ENCODE measurements around the gene FHIT.

The FHIT gene

GRCh38 chr3:60512506-60512905 lies 738.7 kb downstream of the FHIT start:
- Histone ChIP-seq H3K4me1 (ENCODE audit: control insufficient read depth, insufficient read depth, low read length, poor library complexity, severe bottlenecking) (no peaks in the 10 kb centered on the region), H3K4me3 (ENCODE audit: insufficient read depth, low read depth, low read length, poor library complexity, severe bottlenecking) (no peak overlapping the region)
- DNase-seq: no peak

DNA sequence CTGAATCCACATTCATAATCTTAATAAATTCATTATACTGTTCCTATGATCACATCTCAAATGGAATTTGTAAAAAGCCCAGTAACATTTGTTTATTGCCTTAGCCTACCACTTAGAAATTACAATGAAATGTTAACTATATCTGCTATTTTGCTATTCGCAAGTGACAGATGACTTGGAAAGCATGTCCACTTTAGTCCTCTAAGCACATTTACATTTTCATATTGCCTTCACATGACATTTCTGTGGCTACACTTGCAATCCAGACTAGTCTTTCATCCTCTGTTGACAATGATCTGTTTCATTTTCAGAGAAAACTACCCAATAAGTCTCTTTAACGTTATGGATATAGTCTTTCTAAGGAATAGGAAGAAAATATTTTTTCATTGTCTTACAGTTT lies 741.8 kb downstream of the FHIT start:
- Histone ChIP-seq H3K36me3 (ENCODE audit: control insufficient read depth, insufficient read depth, low read length) (no peaks in the 10 kb centered on the region), H3K27ac (ENCODE audit: insufficient read depth, low read length, poor library complexity, severe bottlenecking) (no peak overlapping the region), H3K4me1 (ENCODE audit: control insufficient read depth, insufficient read depth, low read length, poor library complexity, severe bottlenecking) (no peaks in the 10 kb centered on the region), H3K4me3 (ENCODE audit: insufficient read depth, low read depth, low read length, poor library complexity, severe bottlenecking) (no peak overlapping the region), H3K27me3 (replicated peaks; ENCODE audit: control insufficient read depth, insufficient read depth, low read length, poor library complexity, severe bottlenecking) (no peaks in the 10 kb centered on the region), H3K9me3 (ENCODE audit: control insufficient read depth, low read length) (no peaks in the 10 kb centered on the region)
- no peak for DNase-seq

More at GRCh38 chr3:60512506-60512905, 738.7 kb downstream of the FHIT start:
- no peaks in the 10 kb centered on the region for H3K36me3 ChIP-seq (ENCODE audit: control insufficient read depth, insufficient read depth, low read length)
- H3K9me3 ChIP-seq (ENCODE audit: control insufficient read depth, low read length): no peaks in the 10 kb centered on the region
- H3K27me3 ChIP-seq (replicated peaks; ENCODE audit: control insufficient read depth, insufficient read depth, low read length, poor library complexity, severe bottlenecking): no peaks in the 10 kb centered on the region
- no peak overlapping the region for H3K27ac ChIP-seq (ENCODE audit: insufficient read depth, low read length, poor library complexity, severe bottlenecking)

DNA sequence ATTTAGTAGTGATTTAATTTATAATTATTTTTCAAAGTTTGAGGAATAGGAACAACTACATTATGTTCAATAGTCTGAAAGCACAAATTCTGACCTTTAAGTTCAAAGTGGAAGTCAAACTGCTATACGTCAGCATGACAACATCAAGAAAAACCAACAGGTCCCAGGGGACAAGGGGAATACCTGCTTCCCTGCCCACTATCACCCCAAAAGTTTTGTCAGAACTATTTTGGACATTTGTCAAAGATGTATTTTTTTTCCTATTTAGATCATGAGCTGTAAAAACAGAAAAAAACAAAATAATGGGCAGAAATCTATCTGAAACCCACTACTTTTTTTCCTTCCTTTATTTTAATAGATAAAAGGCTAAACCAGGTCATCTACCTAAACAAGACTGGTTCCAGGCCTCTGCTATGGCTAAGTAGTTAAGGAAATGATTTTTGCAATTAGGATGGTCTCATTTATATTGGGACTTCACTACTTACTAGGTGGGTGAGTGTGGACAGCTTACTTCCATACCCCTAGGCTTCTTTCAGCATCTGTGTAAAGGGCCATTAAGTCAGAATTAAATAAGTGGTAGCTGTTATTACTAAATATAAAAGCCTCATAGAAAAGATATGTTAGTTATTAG lies 746.3 kb downstream of the FHIT start:
- Histone ChIP-seq H3K36me3 (ENCODE audit: control insufficient read depth, insufficient read depth, low read length) (no peaks in the 10 kb centered on the region), H3K27me3 (replicated peaks; ENCODE audit: control insufficient read depth, insufficient read depth, low read length, poor library complexity, severe bottlenecking) (no peaks in the 10 kb centered on the region), H3K4me1 (ENCODE audit: control insufficient read depth, insufficient read depth, low read length, poor library complexity, severe bottlenecking) (no peaks in the 10 kb centered on the region), H3K27ac (ENCODE audit: insufficient read depth, low read length, poor library complexity, severe bottlenecking) (no peak overlapping the region), H3K4me3 (ENCODE audit: insufficient read depth, low read depth, low read length, poor library complexity, severe bottlenecking) (no peak overlapping the region), H3K9me3 (ENCODE audit: control insufficient read depth, low read length) (no peaks in the 10 kb centered on the region)
- no peak for DNase-seq

GRCh38 chr3:60501314-60501713 lies 749.9 kb downstream of the FHIT start:
- H3K9me3 ChIP-seq (ENCODE audit: control insufficient read depth, low read length): no peaks in the 10 kb centered on the region
- H3K4me1 ChIP-seq (ENCODE audit: control insufficient read depth, insufficient read depth, low read length, poor library complexity, severe bottlenecking): no peaks in the 10 kb centered on the region
- H3K27me3 ChIP-seq (replicated peaks; ENCODE audit: control insufficient read depth, insufficient read depth, low read length, poor library complexity, severe bottlenecking): no peaks in the 10 kb centered on the region
- DNase-seq: no peak
- H3K4me3 ChIP-seq (ENCODE audit: insufficient read depth, low read depth, low read length, poor library complexity, severe bottlenecking): no peak overlapping the region
- H3K27ac ChIP-seq (ENCODE audit: insufficient read depth, low read length, poor library complexity, severe bottlenecking): no peak overlapping the region
- no peaks in the 10 kb centered on the region for H3K36me3 ChIP-seq (ENCODE audit: control insufficient read depth, insufficient read depth, low read length)

GRCh38 chr3:60497902-60498301 lies 753.4 kb downstream of the FHIT start:
- no peaks in the 10 kb centered on the region for H3K9me3 ChIP-seq (ENCODE audit: control insufficient read depth, low read length)
- no peak overlapping the region for H3K4me3 ChIP-seq (ENCODE audit: insufficient read depth, low read depth, low read length, poor library complexity, severe bottlenecking)
- no peak overlapping the region for H3K27ac ChIP-seq (ENCODE audit: insufficient read depth, low read length, poor library complexity, severe bottlenecking)
- H3K36me3 ChIP-seq (ENCODE audit: control insufficient read depth, insufficient read depth, low read length): no peaks in the 10 kb centered on the region
- no peaks in the 10 kb centered on the region for H3K4me1 ChIP-seq (ENCODE audit: control insufficient read depth, insufficient read depth, low read length, poor library complexity, severe bottlenecking)
- H3K27me3 ChIP-seq (replicated peaks; ENCODE audit: control insufficient read depth, insufficient read depth, low read length, poor library complexity, severe bottlenecking): no peaks in the 10 kb centered on the region
- DNase-seq: no peak

DNA sequence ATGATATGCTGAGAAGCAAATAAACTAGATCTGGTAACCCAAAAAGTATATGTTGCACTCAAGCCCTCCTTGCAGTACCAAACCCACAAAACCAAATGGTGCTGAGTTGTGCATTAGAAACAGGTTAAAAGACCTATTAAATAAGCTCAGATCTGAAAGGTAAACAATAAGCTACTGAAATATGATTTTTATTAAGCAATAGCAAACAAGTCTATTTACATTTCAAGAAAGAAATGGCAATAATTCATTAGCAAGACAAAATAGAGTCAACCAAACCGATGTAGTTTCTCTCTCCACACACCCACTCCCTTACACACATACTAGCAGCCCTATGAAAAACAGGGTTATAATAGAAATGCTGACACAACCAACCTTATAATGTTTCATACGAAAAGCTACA lies 760.3 kb downstream of the FHIT start:
- Histone ChIP-seq H3K27me3 (replicated peaks; ENCODE audit: control insufficient read depth, insufficient read depth, low read length, poor library complexity, severe bottlenecking) (no peaks in the 10 kb centered on the region), H3K4me3 (ENCODE audit: insufficient read depth, low read depth, low read length, poor library complexity, severe bottlenecking) (no peak overlapping the region), H3K4me1 (ENCODE audit: control insufficient read depth, insufficient read depth, low read length, poor library complexity, severe bottlenecking) (no peaks in the 10 kb centered on the region), H3K9me3 (ENCODE audit: control insufficient read depth, low read length) (no peaks in the 10 kb centered on the region), H3K27ac (ENCODE audit: insufficient read depth, low read length, poor library complexity, severe bottlenecking) (no peak overlapping the region), H3K36me3 (ENCODE audit: control insufficient read depth, insufficient read depth, low read length) (no peaks in the 10 kb centered on the region)
- DNase-seq: no peak

DNA sequence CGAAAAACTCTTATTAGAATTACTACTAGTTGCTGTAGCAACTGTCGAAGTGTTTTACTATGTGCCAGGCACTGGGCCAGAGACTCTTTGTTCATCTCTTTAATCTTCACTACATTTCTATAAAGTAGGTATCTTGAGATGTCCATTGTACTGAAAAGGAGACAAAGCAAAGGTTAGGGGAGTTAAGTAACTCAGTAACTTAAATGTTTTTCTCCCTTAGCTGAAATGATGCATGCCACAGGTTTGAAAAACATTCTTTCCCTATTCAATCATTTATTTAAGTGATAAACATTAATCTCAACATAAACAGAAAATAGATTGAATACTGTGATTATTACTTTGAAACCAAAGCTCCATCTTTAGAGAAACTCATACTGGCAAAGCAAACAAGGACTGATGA lies 776.2 kb downstream of the FHIT start:
- Histone ChIP-seq H3K4me1 (ENCODE audit: control insufficient read depth, insufficient read depth, low read length, poor library complexity, severe bottlenecking) (no peaks in the 10 kb centered on the region), H3K27ac (ENCODE audit: insufficient read depth, low read length, poor library complexity, severe bottlenecking) (no peak overlapping the region)

GRCh38 chr3:60469481-60469880 lies 781.8 kb downstream of the FHIT start:
- H3K9me3 ChIP-seq (ENCODE audit: control insufficient read depth, low read length): no peaks in the 10 kb centered on the region

More for the DNA sequence above, 776.2 kb downstream of the FHIT start:
- no peak for DNase-seq
- no peak overlapping the region for H3K4me3 ChIP-seq (ENCODE audit: insufficient read depth, low read depth, low read length, poor library complexity, severe bottlenecking)
- no peaks in the 10 kb centered on the region for H3K36me3 ChIP-seq (ENCODE audit: control insufficient read depth, insufficient read depth, low read length)
- no peaks in the 10 kb centered on the region for H3K9me3 ChIP-seq (ENCODE audit: control insufficient read depth, low read length)
- no peaks in the 10 kb centered on the region for H3K27me3 ChIP-seq (replicated peaks; ENCODE audit: control insufficient read depth, insufficient read depth, low read length, poor library complexity, severe bottlenecking)

GRCh38 chr3:60463685-60464084 lies 787.6 kb downstream of the FHIT start:
- no peaks in the 10 kb centered on the region for H3K36me3 ChIP-seq (ENCODE audit: control insufficient read depth, insufficient read depth, low read length)
- H3K4me1 ChIP-seq (ENCODE audit: control insufficient read depth, insufficient read depth, low read length, poor library complexity, severe bottlenecking): no peaks in the 10 kb centered on the region
- DNase-seq: no peak
- H3K4me3 ChIP-seq (ENCODE audit: insufficient read depth, low read depth, low read length, poor library complexity, severe bottlenecking): no peak overlapping the region
- no peaks in the 10 kb centered on the region for H3K9me3 ChIP-seq (ENCODE audit: control insufficient read depth, low read length)
- no peaks in the 10 kb centered on the region for H3K27me3 ChIP-seq (replicated peaks; ENCODE audit: control insufficient read depth, insufficient read depth, low read length, poor library complexity, severe bottlenecking)
- H3K27ac ChIP-seq (ENCODE audit: insufficient read depth, low read length, poor library complexity, severe bottlenecking): no peak overlapping the region

More at GRCh38 chr3:60469481-60469880, 781.8 kb downstream of the FHIT start:
- Histone ChIP-seq H3K27me3 (replicated peaks; ENCODE audit: control insufficient read depth, insufficient read depth, low read length, poor library complexity, severe bottlenecking) (no peaks in the 10 kb centered on the region), H3K4me1 (ENCODE audit: control insufficient read depth, insufficient read depth, low read length, poor library complexity, severe bottlenecking) (no peaks in the 10 kb centered on the region), H3K4me3 (ENCODE audit: insufficient read depth, low read depth, low read length, poor library complexity, severe bottlenecking) (no peak overlapping the region), H3K27ac (ENCODE audit: insufficient read depth, low read length, poor library complexity, severe bottlenecking) (no peak overlapping the region), H3K36me3 (ENCODE audit: control insufficient read depth, insufficient read depth, low read length) (no peaks in the 10 kb centered on the region)
- DNase-seq: no peak

GRCh38 chr3:60461267-60461666 lies 790.0 kb downstream of the FHIT start:
- Histone ChIP-seq H3K27me3 (replicated peaks; ENCODE audit: control insufficient read depth, insufficient read depth, low read length, poor library complexity, severe bottlenecking) (no peaks in the 10 kb centered on the region), H3K9me3 (ENCODE audit: control insufficient read depth, low read length) (no peaks in the 10 kb centered on the region), H3K4me3 (ENCODE audit: insufficient read depth, low read depth, low read length, poor library complexity, severe bottlenecking) (no peak overlapping the region), H3K27ac (ENCODE audit: insufficient read depth, low read length, poor library complexity, severe bottlenecking) (no peak overlapping the region), H3K4me1 (ENCODE audit: control insufficient read depth, insufficient read depth, low read length, poor library complexity, severe bottlenecking) (no peaks in the 10 kb centered on the region), H3K36me3 (ENCODE audit: control insufficient read depth, insufficient read depth, low read length) (no peaks in the 10 kb centered on the region)
- no peak for DNase-seq
